ENCODE results near the gene HINT2.

DNA sequence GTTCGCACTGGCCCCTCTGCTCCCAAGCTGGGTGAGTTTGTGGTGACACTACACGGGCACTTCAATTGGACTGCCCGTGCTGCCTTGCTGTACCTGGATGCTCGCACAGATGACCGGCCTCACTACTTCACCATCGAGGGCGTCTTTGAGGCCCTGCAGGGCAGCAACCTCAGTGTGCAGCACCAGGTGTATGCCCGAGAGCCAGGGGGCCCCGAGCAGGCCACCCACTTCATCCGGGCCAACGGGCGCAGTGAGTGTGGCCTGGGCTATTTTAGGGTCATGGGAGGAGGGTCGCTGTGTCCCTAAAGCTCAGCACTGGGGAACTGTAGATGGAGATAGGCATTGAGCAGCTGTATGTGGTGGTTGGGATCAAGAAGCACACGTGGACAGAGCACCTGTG is 22.0 kb downstream of the HINT2 start:
- TF ChIP-seq, protein P1, sequence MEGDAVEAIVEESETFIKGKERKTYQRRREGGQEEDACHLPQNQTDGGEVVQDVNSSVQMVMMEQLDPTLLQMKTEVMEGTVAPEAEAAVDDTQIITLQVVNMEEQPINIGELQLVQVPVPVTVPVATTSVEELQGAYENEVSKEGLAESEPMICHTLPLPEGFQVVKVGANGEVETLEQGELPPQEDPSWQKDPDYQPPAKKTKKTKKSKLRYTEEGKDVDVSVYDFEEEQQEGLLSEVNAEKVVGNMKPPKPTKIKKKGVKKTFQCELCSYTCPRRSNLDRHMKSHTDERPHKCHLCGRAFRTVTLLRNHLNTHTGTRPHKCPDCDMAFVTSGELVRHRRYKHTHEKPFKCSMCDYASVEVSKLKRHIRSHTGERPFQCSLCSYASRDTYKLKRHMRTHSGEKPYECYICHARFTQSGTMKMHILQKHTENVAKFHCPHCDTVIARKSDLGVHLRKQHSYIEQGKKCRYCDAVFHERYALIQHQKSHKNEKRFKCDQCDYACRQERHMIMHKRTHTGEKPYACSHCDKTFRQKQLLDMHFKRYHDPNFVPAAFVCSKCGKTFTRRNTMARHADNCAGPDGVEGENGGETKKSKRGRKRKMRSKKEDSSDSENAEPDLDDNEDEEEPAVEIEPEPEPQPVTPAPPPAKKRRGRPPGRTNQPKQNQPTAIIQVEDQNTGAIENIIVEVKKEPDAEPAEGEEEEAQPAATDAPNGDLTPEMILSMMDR (conservative IDR thresholded peaks at IDR 0.05; ENCODE audit: low read depth, low read length): no peak
- no peak for TF ChIP-seq EZH2 (IDR thresholded peaks at IDR 0.05; ENCODE audit: borderline replicate concordance, low read depth, low read length, poor library complexity, severe bottlenecking)

Measured in A673 (cell line).